HEK293 (cell line): ENCODE data around the gene B9D1.

Experiments
- CTCF ChIA-PET: fragments of 350-600 bp; formaldehyde crosslinking; extraction: SDS; loops from one replicate; lab custom pipeline; 2021; ENCODE audit warnings: antibody characterized with exemption; lab: Yijun Ruan, JAX
- POLR2A ChIA-PET: fragments of 300-600 bp; formaldehyde crosslinking; extraction: SDS; loops from one replicate; lab custom pipeline; 2020; ENCODE audit warnings: antibody characterized with exemption, inconsistent platforms; lab: Yijun Ruan, JAX
- H3K27ac ChIP-seq: fragments of 200-500 bp; sonication (Bioruptor generic); 2 replicates; pipeline ENCODE4 v1.5.1; 2014; ENCODE audit warnings: low read depth, low read length, control low read depth, inconsistent platforms; ENCODE audit errors: extremely low read depth
- H3K36me3 ChIP-seq, 2 experiments: fragments of 200-500 bp in 1 of 2; sonication (Bioruptor generic) in 1 of 2; 1 replicate in 1 of 2; 2 replicates in 1 of 2; pipeline ENCODE4 v1.5.1; 2014 to 2017; ENCODE audit warnings: inconsistent platforms in 2 of 2, low read length in 2 of 2; ENCODE audit not compliant: control insufficient read depth in 2 of 2, insufficient read depth in 1 of 2
- H3K4me1 ChIP-seq: fragments of 200-500 bp; sonication (Bioruptor generic); 2 replicates; pipeline ENCODE4 v1.5.1; 2014; ENCODE audit warnings: mild to moderate bottlenecking, low read length, inconsistent platforms; ENCODE audit not compliant: control insufficient read depth, insufficient read depth
- H3K4me3 ChIP-seq: 2 replicates; pipeline ENCODE4 v1.5.1; 2011; ENCODE audit warnings: low read depth, mild to moderate bottlenecking, control low read depth, low read length, moderate library complexity
- H3K9me3 ChIP-seq: fragments of 200-500 bp; sonication (Bioruptor generic); 2 replicates; pipeline ENCODE4 v1.5.1; 2014; ENCODE audit warnings: low read depth, low read length, inconsistent platforms; ENCODE audit not compliant: control insufficient read depth, insufficient read depth
- KLF8 ChIP-seq: fragments of 450-650 bp; formaldehyde crosslinking; IDR thresholded peaks from 2 replicates; pipeline ENCODE4 v1.5.1; 2016; ENCODE audit warnings: missing biosample characterization, missing genetic modification characterization
- MZF1 ChIP-seq: fragments of 450-650 bp; formaldehyde crosslinking; IDR thresholded peaks from 2 replicates; pipeline ENCODE4 v1.5.1; 2017; ENCODE audit warnings: missing biosample characterization, missing genetic modification characterization, borderline replicate concordance
- PRDM1 ChIP-seq: fragments of 450-650 bp; formaldehyde crosslinking; IDR thresholded peaks from 2 replicates; pipeline ENCODE4; 2016; ENCODE audit warnings: missing biosample characterization, missing genetic modification characterization
- SP2 ChIP-seq: fragments of 450-650 bp; formaldehyde crosslinking; IDR thresholded peaks from 2 replicates; pipeline ENCODE4 v1.5.1; 2016; ENCODE audit warnings: missing biosample characterization, missing genetic modification characterization
- SP7 ChIP-seq: fragments of 450-650 bp; formaldehyde crosslinking; IDR thresholded peaks from 2 replicates; pipeline ENCODE4 v1.5.1; 2016; ENCODE audit warnings: missing biosample characterization, missing genetic modification characterization
- ZBTB1 ChIP-seq: fragments of 450-650 bp; formaldehyde crosslinking; IDR thresholded peaks from 2 replicates; pipeline ENCODE4 v1.5.1; 2016; ENCODE audit warnings: missing biosample characterization, missing genetic modification characterization
- ZBTB17 ChIP-seq: fragments of 450-650 bp; formaldehyde crosslinking; IDR thresholded peaks from 2 replicates; pipeline ENCODE4 v1.5.1; 2016; ENCODE audit warnings: missing biosample characterization, missing genetic modification characterization
- ZBTB7A ChIP-seq: fragments of 450-650 bp; formaldehyde crosslinking; IDR thresholded peaks from 2 replicates; pipeline ENCODE4 v1.5.1; 2016; ENCODE audit warnings: low read depth, missing biosample characterization, missing genetic modification characterization
- ZNF133 ChIP-seq: fragments of 450-650 bp; formaldehyde crosslinking; IDR thresholded peaks from 2 replicates; pipeline ENCODE4 v1.5.1; 2016; ENCODE audit warnings: missing biosample characterization, missing genetic modification characterization
- ZNF138 ChIP-seq: fragments of 450-650 bp; formaldehyde crosslinking; IDR thresholded peaks from 2 replicates; pipeline ENCODE4 v1.5.1; 2016; ENCODE audit warnings: missing biosample characterization, missing genetic modification characterization, borderline replicate concordance
- ZNF146 ChIP-seq: fragments of 450-650 bp; formaldehyde crosslinking; IDR thresholded peaks from 2 replicates; pipeline ENCODE4 v1.5.1; 2016; ENCODE audit warnings: missing biosample characterization, missing genetic modification characterization
- ZNF16 ChIP-seq: fragments of 450-650 bp; formaldehyde crosslinking; IDR thresholded peaks from 2 replicates; pipeline ENCODE4 v1.5.1; 2016; ENCODE audit warnings: low read depth, missing biosample characterization, missing genetic modification characterization
- ZNF214 ChIP-seq: fragments of 450-650 bp; formaldehyde crosslinking; IDR thresholded peaks from 2 replicates; pipeline ENCODE4 v1.5.1; 2017; ENCODE audit warnings: missing biosample characterization, mild to moderate bottlenecking, missing genetic modification characterization, borderline replicate concordance
- ZNF239 ChIP-seq: fragments of 450-650 bp; formaldehyde crosslinking; IDR thresholded peaks from 2 replicates; pipeline ENCODE4 v1.5.1; 2016; ENCODE audit warnings: missing biosample characterization, missing genetic modification characterization
- ZNF274 ChIP-seq, 2 experiments: fragments of 200-500 bp in 1 of 2; fragments of 450-650 bp in 1 of 2; sonication (Bioruptor generic) in 1 of 2; formaldehyde crosslinking in 1 of 2; IDR thresholded peaks; 2 replicates each; pipeline versions ENCODE4 v1.5.1 to v1.6.1; 2014 to 2016; ENCODE audit warnings: borderline replicate concordance in 1 of 2, inconsistent platforms in 1 of 2, low read length in 1 of 2, missing biosample characterization in 1 of 2, missing genetic modification characterization in 1 of 2
- ZNF423 ChIP-seq: fragments of 450-650 bp; formaldehyde crosslinking; IDR thresholded peaks from 2 replicates; pipeline ENCODE4 v1.5.1; 2016; ENCODE audit warnings: missing biosample characterization, missing genetic modification characterization
- ZNF426 ChIP-seq: fragments of 450-650 bp; formaldehyde crosslinking; IDR thresholded peaks from 2 replicates; pipeline ENCODE4 v1.5.1; 2017; ENCODE audit warnings: missing biosample characterization, missing genetic modification characterization, mild to moderate bottlenecking, inconsistent platforms, moderate library complexity
- ZNF558 ChIP-seq: fragments of 450-650 bp; formaldehyde crosslinking; IDR thresholded peaks from 2 replicates; pipeline ENCODE4 v1.5.1; 2016; ENCODE audit warnings: missing biosample characterization, missing genetic modification characterization
- ZNF626 ChIP-seq: fragments of 450-650 bp; sonication (Bioruptor Pico); formaldehyde crosslinking; IDR thresholded peaks from 2 replicates; pipeline ENCODE4 v1.5.1; 2018; ENCODE audit warnings: missing biosample characterization, missing genetic modification characterization, inconsistent platforms
- ZNF785 ChIP-seq: fragments of 450-650 bp; formaldehyde crosslinking; IDR thresholded peaks from 2 replicates; pipeline ENCODE4 v1.5.1; 2016; ENCODE audit warnings: missing biosample characterization, missing genetic modification characterization
- ZSCAN16 ChIP-seq: fragments of 450-650 bp; formaldehyde crosslinking; IDR thresholded peaks from 2 replicates; pipeline ENCODE4 v1.5.1; 2016; ENCODE audit warnings: missing biosample characterization, missing genetic modification characterization
- TF ChIP-seq, protein P1 (sequence below): fragments of 450-650 bp; formaldehyde crosslinking; IDR thresholded peaks from 2 replicates; pipeline ENCODE4 v1.5.1; 2016; ENCODE audit warnings: missing biosample characterization, missing genetic modification characterization
- TF ChIP-seq, protein P2 (sequence below): fragments of 450-650 bp; formaldehyde crosslinking; IDR thresholded peaks from 2 replicates; pipeline ENCODE4 v1.5.1; 2017; ENCODE audit warnings: missing biosample characterization, missing genetic modification characterization
- TF ChIP-seq, protein P3 (sequence below): fragments of 450-650 bp; formaldehyde crosslinking; IDR thresholded peaks from 2 replicates; pipeline ENCODE4 v1.5.1; 2016; ENCODE audit warnings: missing biosample characterization, missing genetic modification characterization

The B9D1 gene

DNA sequence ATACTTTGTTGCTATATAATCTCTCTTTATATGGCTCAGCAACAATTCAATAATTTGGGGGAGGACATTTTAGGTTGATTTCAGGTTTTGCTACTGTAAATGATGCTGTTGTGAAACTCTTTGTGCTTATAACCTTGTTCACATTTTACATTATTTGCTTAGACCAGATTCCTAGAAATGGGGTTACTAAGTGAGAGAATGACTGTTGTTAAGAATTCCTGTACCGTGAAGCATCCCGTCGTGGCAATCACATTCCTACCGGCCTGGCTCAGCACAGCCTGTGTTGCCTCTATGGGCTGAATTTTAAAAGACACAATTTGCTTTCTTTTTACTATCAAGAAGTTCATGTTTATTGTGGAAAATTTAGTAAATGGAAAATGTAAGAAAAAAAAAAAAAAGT lies 31.4 kb downstream of the B9D1 start:
- TF ChIP-seq ZBTB17 (tag by site-specific recombination), result no peak
- no peak for TF ChIP-seq ZNF138
- TF ChIP-seq PRDM1 (tag by site-specific recombination), result no peak
- no peak for TF ChIP-seq ZNF133 (tag by site-specific recombination)
- TF ChIP-seq ZNF16 (tag by site-specific recombination), result no peak
- no peak for TF ChIP-seq ZNF423 (tag by site-specific recombination)
- no peak for TF ChIP-seq ZNF426 (tag by site-specific recombination)
- no peak for TF ChIP-seq ZBTB1 (tag by site-specific recombination)
- no peak for TF ChIP-seq MZF1 (tag by site-specific recombination)
- no peak for TF ChIP-seq SP7 (tag by site-specific recombination)
- TF ChIP-seq, all 188 proteins: peak for 0
- no peak overlapping the region for H3K4me3 ChIP-seq
- POLR2A ChIA-PET, result interaction anchor here (0.7 kb wide), 1 partner anchor 740 kb away, joined by 3 read pairs; no protein-coding TSS in a partner anchor
- CTCF ChIA-PET, result interaction anchor here (1.6 to 2.1 kb wide), 3 partner anchors 9 to 117 kb away, joined by 4 to 6 read pairs (median 5); no protein-coding TSS in a partner anchor
- H3K27ac ChIP-seq, result no peak overlapping the region
- no peaks in the 10 kb centered on the region for H3K9me3 ChIP-seq
- H3K4me1 ChIP-seq, result no peaks in the 10 kb centered on the region
- H3K36me3 ChIP-seq, result peaks cover 0 to 48% of the 10 kb centered on the region in 2 experiments; a peak in 2 of 3 replicates

DNA sequence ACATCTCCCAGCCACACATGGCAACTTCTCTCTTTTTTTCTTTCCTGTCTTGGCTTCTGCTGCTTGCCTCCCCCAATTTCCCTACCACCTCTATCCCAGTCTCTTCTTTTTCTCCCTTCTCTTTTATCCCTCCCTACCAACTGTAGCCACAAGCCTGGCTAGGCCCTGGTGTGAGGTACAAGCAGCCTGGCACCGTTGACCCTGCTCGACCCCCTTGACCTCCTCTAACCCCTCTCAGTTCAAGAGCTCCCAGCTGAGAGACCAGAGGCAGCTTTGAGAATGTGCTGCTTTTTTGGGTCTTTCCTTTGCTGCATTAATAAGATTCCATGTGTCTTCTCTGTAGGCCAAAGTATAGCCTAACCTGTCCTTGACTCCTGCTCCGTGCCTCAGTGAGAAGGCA lies 32.3 kb downstream of the B9D1 start:
- Histone ChIP-seq H3K9me3 (no peaks in the 10 kb centered on the region), H3K4me1 (no peaks in the 10 kb centered on the region), H3K4me3 (no peak overlapping the region), H3K27ac (no peak overlapping the region), H3K36me3 (peaks cover 0 to 48% of the 10 kb centered on the region in 2 experiments; a peak in 2 of 3 replicates)
- no peak for TF ChIP-seq ZNF239 (tag by site-specific recombination)
- TF ChIP-seq ZNF146 (tag by site-specific recombination), result no peak
- TF ChIP-seq, protein P1, sequence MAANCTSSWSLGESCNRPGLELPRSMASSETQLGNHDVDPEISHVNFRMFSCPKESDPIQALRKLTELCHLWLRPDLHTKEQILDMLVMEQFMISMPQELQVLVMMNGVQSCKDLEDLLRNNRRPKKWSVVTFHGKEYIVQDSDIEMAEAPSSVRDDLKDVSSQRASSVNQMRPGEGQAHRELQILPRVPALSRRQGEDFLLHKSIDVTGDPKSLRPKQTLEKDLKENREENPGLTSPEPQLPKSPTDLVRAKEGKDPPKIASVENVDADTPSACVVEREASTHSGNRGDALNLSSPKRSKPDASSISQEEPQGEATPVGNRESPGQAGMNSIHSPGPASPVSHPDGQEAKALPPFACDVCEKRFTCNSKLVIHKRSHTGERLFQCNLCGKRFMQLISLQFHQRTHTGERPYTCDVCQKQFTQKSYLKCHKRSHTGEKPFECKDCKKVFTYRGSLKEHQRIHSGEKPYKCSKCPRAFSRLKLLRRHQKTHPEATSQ, result no peak
- TF ChIP-seq ZNF785, result no peak
- TF ChIP-seq, protein P2, sequence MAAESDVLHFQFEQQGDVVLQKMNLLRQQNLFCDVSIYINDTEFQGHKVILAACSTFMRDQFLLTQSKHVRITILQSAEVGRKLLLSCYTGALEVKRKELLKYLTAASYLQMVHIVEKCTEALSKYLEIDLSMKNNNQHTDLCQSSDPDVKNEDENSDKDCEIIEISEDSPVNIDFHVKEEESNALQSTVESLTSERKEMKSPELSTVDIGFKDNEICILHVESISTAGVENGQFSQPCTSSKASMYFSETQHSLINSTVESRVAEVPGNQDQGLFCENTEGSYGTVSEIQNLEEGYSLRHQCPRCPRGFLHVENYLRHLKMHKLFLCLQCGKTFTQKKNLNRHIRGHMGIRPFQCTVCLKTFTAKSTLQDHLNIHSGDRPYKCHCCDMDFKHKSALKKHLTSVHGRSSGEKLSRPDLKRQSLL (tag by site-specific recombination), result no peak
- TF ChIP-seq, protein P3, sequence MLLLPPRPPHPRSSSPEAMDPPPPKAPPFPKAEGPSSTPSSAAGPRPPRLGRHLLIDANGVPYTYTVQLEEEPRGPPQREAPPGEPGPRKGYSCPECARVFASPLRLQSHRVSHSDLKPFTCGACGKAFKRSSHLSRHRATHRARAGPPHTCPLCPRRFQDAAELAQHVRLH (tag by site-specific recombination), result no peak
- no peak for TF ChIP-seq ZBTB17 (tag by site-specific recombination)
- TF ChIP-seq ZNF423 (tag by site-specific recombination), result no peak
- no peak for TF ChIP-seq ZNF214
- TF ChIP-seq MZF1 (tag by site-specific recombination), result no peak
- TF ChIP-seq ZNF558, result no peak
- TF ChIP-seq SP2 (tag by site-specific recombination), result no peak
- TF ChIP-seq ZNF274 (IDR thresholded peaks at IDR 0.05; ENCODE audit: low read length), result no peak
- no peak for TF ChIP-seq ZNF274 (tag by site-specific recombination; IDR thresholded peaks at IDR 0.05; ENCODE audit: borderline replicate concordance)
- TF ChIP-seq ZSCAN16, result no peak
- no peak for TF ChIP-seq ZNF626 (tag by site-specific recombination)
- TF ChIP-seq ZBTB7A, result no peak
- TF ChIP-seq KLF8 (tag by site-specific recombination), result no peak
- POLR2A ChIA-PET, result no interaction called here
- CTCF ChIA-PET, result interaction anchor here (0.8 to 2.1 kb wide), 3 partner anchors 8 to 117 kb away, joined by 3 to 6 read pairs (median 5); no protein-coding TSS in a partner anchor
